ENCODE data around the gene CMTM7. TPM values are rescaled to one million over a fixed set of nuclear protein-coding genes. Genes with fewer than 3 reads are reported as not detected.

The CMTM7 gene
- total RNA-seq, 1 donor: 8.2 TPM

- no peak for DNase-seq (ENCODE audit: low read depth)
- H3K4me3 ChIP-seq (ENCODE audit: low read depth, low read length): no peak overlapping the region
- no peak for TF ChIP-seq CTCF (IDR thresholded peaks at IDR 0.05; ENCODE audit: insufficient read depth, low read depth, low read length)
Measured at GRCh38 chr3:32430900-32431299, 39.2 kb downstream of the CMTM7 start.

- no peak overlapping the region for H3K4me3 ChIP-seq (ENCODE audit: low read depth, low read length)
- DNase-seq (ENCODE audit: low read depth): no peak
- TF ChIP-seq CTCF (IDR thresholded peaks at IDR 0.05; ENCODE audit: insufficient read depth, low read depth, low read length): no peak
Measured at GRCh38 chr3:32431481-32431880, 39.8 kb downstream of the CMTM7 start.

- no peak overlapping the region for H3K4me3 ChIP-seq (ENCODE audit: low read depth, low read length)
- no peak for DNase-seq (ENCODE audit: low read depth)
- no peak for TF ChIP-seq CTCF (IDR thresholded peaks at IDR 0.05; ENCODE audit: insufficient read depth, low read depth, low read length)
Measured at GRCh38 chr3:32432045-32432710, 40.5 kb downstream of the CMTM7 start.

- peak; percentile 48 for DNase-seq (ENCODE audit: low read depth)
- no peak overlapping the region for H3K4me3 ChIP-seq (ENCODE audit: low read depth, low read length)
- no peak for TF ChIP-seq CTCF (IDR thresholded peaks at IDR 0.05; ENCODE audit: insufficient read depth, low read depth, low read length)
Measured at GRCh38 chr3:32432711-32433530, 41.3 kb downstream of the CMTM7 start.

- no peak for DNase-seq (ENCODE audit: low read depth)
- H3K4me3 ChIP-seq (ENCODE audit: low read depth, low read length): no peak overlapping the region
- TF ChIP-seq CTCF (IDR thresholded peaks at IDR 0.05; ENCODE audit: insufficient read depth, low read depth, low read length): no peak
Measured at GRCh38 chr3:32434206-32434605, 42.6 kb downstream of the CMTM7 start.

GRCh38 chr3:32435911-32436815, 44.5 kb downstream of the CMTM7 start:
- TF ChIP-seq CTCF (IDR thresholded peaks at IDR 0.05; ENCODE audit: insufficient read depth, low read depth, low read length): no peak
- H3K4me3 ChIP-seq (ENCODE audit: low read depth, low read length): no peak overlapping the region
- no peak for DNase-seq (ENCODE audit: low read depth)

Measured in fibroblast of villous mesenchyme (primary cell).